H9 (cell line): ENCODE results near the gene GRIK1. TPM values are rescaled to one million over a fixed set of nuclear protein-coding genes. Genes with fewer than 3 reads are reported as not detected.

Experiments
- DNase-seq: peaks from one replicate; pipeline ENCODE4 v3.0.0-alpha.2; 2017
- H2AFZ ChIP-seq: one replicate; pipeline ENCODE4 v1.6.1; 2013; ENCODE audit warnings: mild to moderate bottlenecking, low read length, control low read depth, moderate library complexity
- H2AK5ac ChIP-seq: 2 replicates; pipeline ENCODE4 v1.6.1; 2013; ENCODE audit warnings: low read length, control low read depth, mixed read lengths; ENCODE audit not compliant: insufficient read length
- H2BK120ac ChIP-seq: one replicate; pipeline ENCODE4 v1.6.1; 2013; ENCODE audit warnings: low read depth, mild to moderate bottlenecking, low read length, control low read depth, inconsistent platforms; ENCODE audit not compliant: poor library complexity, severe bottlenecking
- H2BK12ac ChIP-seq: 2 replicates; pipeline ENCODE4 v1.6.1; 2013; ENCODE audit warnings: low read length, control low read depth, mixed read lengths, low read depth; ENCODE audit not compliant: insufficient read length
- H2BK15ac ChIP-seq: 2 replicates; pipeline ENCODE4 v1.6.1; 2013; ENCODE audit warnings: low read depth, low read length, control low read depth
- H2BK20ac ChIP-seq: one replicate; pipeline ENCODE4 v1.6.1; 2013; ENCODE audit warnings: low read depth, mild to moderate bottlenecking, low read length, control low read depth, inconsistent platforms; ENCODE audit not compliant: poor library complexity, severe bottlenecking
- H2BK5ac ChIP-seq: 2 replicates; pipeline ENCODE4 v1.6.1; 2013; ENCODE audit warnings: low read length, control low read depth, mixed read lengths; ENCODE audit not compliant: insufficient read length
- H3K14ac ChIP-seq: 2 replicates; pipeline ENCODE4 v1.6.1; 2013; ENCODE audit warnings: low read length, control low read depth; ENCODE audit not compliant: insufficient read depth
- H3K18ac ChIP-seq: 2 replicates; pipeline ENCODE4 v1.6.1; 2013; ENCODE audit warnings: low read depth, mild to moderate bottlenecking, mixed read lengths, low read length, control low read depth; ENCODE audit not compliant: insufficient read length
- H3K23ac ChIP-seq: 2 replicates; pipeline ENCODE4 v1.6.1; 2013; ENCODE audit warnings: low read length, control low read depth, mixed read lengths, low read depth; ENCODE audit not compliant: insufficient read length
- H3K23me2 ChIP-seq: 2 replicates; pipeline ENCODE4 v1.6.1; 2013; ENCODE audit warnings: low read depth, mild to moderate bottlenecking, mixed read lengths, low read length, control low read depth; ENCODE audit not compliant: insufficient read length, poor library complexity, severe bottlenecking
- H3K27ac ChIP-seq: 2 replicates; pipeline ENCODE4 v1.5.1; 2013; ENCODE audit warnings: low read length, control low read depth, mixed read lengths, low read depth; ENCODE audit not compliant: insufficient read length
- H3K27me3 ChIP-seq: 2 replicates; pipeline ENCODE4 v1.6.1; 2013; ENCODE audit warnings: low read length, control low read depth, inconsistent platforms; ENCODE audit not compliant: insufficient read depth
- H3K4ac ChIP-seq: 2 replicates; pipeline ENCODE4 v1.6.1; 2013; ENCODE audit warnings: low read depth, mild to moderate bottlenecking, control low read depth, inconsistent platforms, low read length, moderate library complexity
- H3K4me1 ChIP-seq: 2 replicates; pipeline ENCODE4 v1.6.1; 2013; ENCODE audit warnings: low read length, control low read depth, inconsistent platforms; ENCODE audit not compliant: insufficient read depth
- H3K4me2 ChIP-seq: 2 replicates; pipeline ENCODE4 v1.6.1; 2013; ENCODE audit warnings: low read length, control low read depth, mixed read lengths; ENCODE audit not compliant: insufficient read length, insufficient read depth
- H3K56ac ChIP-seq: 2 replicates; pipeline ENCODE4 v1.6.1; 2013; ENCODE audit warnings: low read depth, mild to moderate bottlenecking, mixed read lengths, low read length, control low read depth; ENCODE audit not compliant: insufficient read length
- H3K79me1 ChIP-seq: 2 replicates; pipeline ENCODE4 v1.6.1; 2013; ENCODE audit warnings: low read depth, mild to moderate bottlenecking, moderate library complexity, low read length, control low read depth, inconsistent platforms; ENCODE audit not compliant: insufficient read depth, poor library complexity, severe bottlenecking
- H3K79me2 ChIP-seq: 2 replicates; pipeline ENCODE4 v1.6.1; 2013; ENCODE audit warnings: low read length, control low read depth, inconsistent platforms; ENCODE audit not compliant: insufficient read depth
- H3K9ac ChIP-seq: 2 replicates; pipeline ENCODE4 v1.6.1; 2013; ENCODE audit warnings: low read length, control low read depth, mixed read lengths; ENCODE audit not compliant: insufficient read length; ENCODE audit errors: extremely low read depth
- H3K9me3 ChIP-seq: one replicate; pipeline ENCODE4 v1.6.1; 2013; ENCODE audit warnings: low read depth, low read length, inconsistent platforms; ENCODE audit not compliant: control insufficient read depth
- H3T11ph ChIP-seq: one replicate; pipeline ENCODE4 v1.6.1; 2013; ENCODE audit warnings: mild to moderate bottlenecking, low read length, control low read depth, inconsistent platforms
- H4K20me1 ChIP-seq: one replicate; pipeline ENCODE4 v1.6.1; 2013; ENCODE audit not compliant: control insufficient read depth, insufficient read length, insufficient read depth
- H4K5ac ChIP-seq: 2 replicates; pipeline ENCODE4 v1.6.1; 2013; ENCODE audit warnings: low read depth, mild to moderate bottlenecking, mixed read lengths, low read length, control low read depth; ENCODE audit not compliant: insufficient read length
- H4K8ac ChIP-seq: replicated peaks from 2 replicates; pipeline ENCODE4 v1.6.1; 2013; ENCODE audit warnings: low read length, control low read depth, mixed read lengths, low read depth; ENCODE audit not compliant: insufficient read length
- H4K91ac ChIP-seq: 2 replicates; pipeline ENCODE4 v1.6.1; 2013; ENCODE audit warnings: low read depth, mild to moderate bottlenecking, moderate library complexity, mixed read lengths, low read length, control low read depth; ENCODE audit not compliant: insufficient read length
- H3K27ac Mint-ChIP-seq, 3 experiments: 2 replicates in 2 of 3; 3 replicates in 1 of 3; pipeline ENCODE4 v1.8.0; 2020 to 2021; ENCODE audit warnings: mixed read lengths in 3 of 3, mild to moderate bottlenecking in 1 of 3, moderate library complexity in 1 of 3
- H3K27me3 Mint-ChIP-seq: 2 replicates; pipeline ENCODE4 v1.8.0; 2021; ENCODE audit warnings: low read depth, mild to moderate bottlenecking, moderate library complexity, mixed read lengths
- H3K36me3 Mint-ChIP-seq, 3 experiments: 2 replicates in 2 of 3; 3 replicates in 1 of 3; pipeline ENCODE4 v1.8.0; 2020 to 2021; ENCODE audit warnings: low read depth in 3 of 3, mixed read lengths in 3 of 3; ENCODE audit not compliant: insufficient read depth in 1 of 3
- H3K4me1 Mint-ChIP-seq, 2 experiments: 2 replicates each; pipeline ENCODE4 v1.8.0; 2020; ENCODE audit warnings: mixed read lengths in 2 of 2
- H3K4me3 Mint-ChIP-seq, 2 experiments: 2 replicates in 1 of 2; 3 replicates in 1 of 2; pipeline ENCODE4 v1.8.0; 2020 to 2021; ENCODE audit warnings: mild to moderate bottlenecking in 2 of 2, mixed read lengths in 2 of 2, moderate library complexity in 1 of 2
- H3K9me3 Mint-ChIP-seq, 2 experiments: 2 replicates in 1 of 2; 3 replicates in 1 of 2; pipeline ENCODE4 v1.8.0; 2020; ENCODE audit warnings: mild to moderate bottlenecking in 2 of 2, mixed read lengths in 2 of 2, moderate library complexity in 1 of 2
- CTCF ChIP-seq: fragments of 200-600 bp; sonication (generic); conservative IDR thresholded peaks from 3 replicates; pipeline ENCODE4 v1.8.0; 2021; ENCODE audit warnings: antibody characterized with exemption, mild to moderate bottlenecking
- WGBS: extraction: QIAGEN DNeasy Blood & Tissue Kit; methylation state at CpG from one replicate; pipeline ENCODE4 v1.1.7; 2013; ENCODE audit warnings: missing lambda C conversion rate, low lambda C conversion rate, mixed read lengths; ENCODE audit not compliant: insufficient read length; ENCODE audit errors: extremely low coverage; 5-methylcytosine and 5-hydroxymethylcytosine counted together
- total RNA-seq: library from RNA; stranded (reverse); gene quantifications from 2 replicates; pipeline ENCODE4 v1.2.1, GENCODE V29; 2021

The GRIK1 gene
- total RNA-seq, 1 experiment from 2014 or later, result not detected

- Mint-ChIP-seq H3K4me3 (no peak overlapping the region; a peak in 1 of 5 replicates), H3K27me3 (peaks cover 74% of the 10 kb centered on the region), H3K9me3 (no peaks in the 10 kb centered on the region), H3K4me1 (peaks cover 9 to 14% of the 10 kb centered on the region in 2 experiments), H3K36me3 (no peaks in the 10 kb centered on the region), H3K27ac (no peak overlapping the region)
- H3K27ac ChIP-seq, result no peak overlapping the region
- H3T11ph ChIP-seq, result no peak overlapping the region
- H3K79me1 ChIP-seq, result no peaks in the 10 kb centered on the region
- no peak for DNase-seq
- H2BK120ac ChIP-seq, result no peak overlapping the region
- no peak overlapping the region for H4K91ac ChIP-seq
- no peak overlapping the region for H3K23ac ChIP-seq
- no peak overlapping the region for H4K5ac ChIP-seq
- H2BK15ac ChIP-seq, result no peak overlapping the region
- H3K14ac ChIP-seq, result no peak overlapping the region
- no peak overlapping the region for H3K56ac ChIP-seq
- H2AFZ ChIP-seq, result no peak overlapping the region
- no peak overlapping the region for H3K9ac ChIP-seq
- H2BK5ac ChIP-seq, result no peak overlapping the region
- no peak for TF ChIP-seq CTCF
- no peak overlapping the region for H3K4ac ChIP-seq
- H2BK20ac ChIP-seq, result no peak overlapping the region
- peaks cover 28% of the 10 kb centered on the region for H3K27me3 ChIP-seq
- no peak overlapping the region for H2AK5ac ChIP-seq
- H3K4me1 ChIP-seq, result no peaks in the 10 kb centered on the region
- no peak overlapping the region for H3K18ac ChIP-seq
- H4K20me1 ChIP-seq, result no peaks in the 10 kb centered on the region
- no peak overlapping the region for H3K4me2 ChIP-seq
- H3K23me2 ChIP-seq, result peaks cover 12% of the 10 kb centered on the region
- H2BK12ac ChIP-seq, result no peak overlapping the region
- H3K9me3 ChIP-seq, result no peaks in the 10 kb centered on the region
- no peaks in the 10 kb centered on the region for H3K79me2 ChIP-seq
- WGBS, result no CpG with 5 or more reads among the region's 2 CpGs
- no peak overlapping the region for H4K8ac ChIP-seq
These were observed 1.2 kb upstream of the GRIK1 start for GRCh38 chr21:29940991-29941390.
